ENCODE measurements around the gene KANK3. TPM values are rescaled to one million over a fixed set of nuclear protein-coding genes. Genes with fewer than 3 reads are reported as not detected.

Gene KANK3
- total and polyA plus RNA-seq, 9 of the 15 experiments (the other 6 are each of a cell fraction or from before 2014, with no cell fraction given) = 0.03 to 0.40 (median 0.08) TPM; not detected in 6

- TF ChIP-seq YY1 (IDR thresholded peaks at IDR 0.05; ENCODE audit: borderline replicate concordance in 1 of 3, control insufficient read depth in 1 of 3, extremely low read depth in 1 of 3, insufficient read depth in 3 of 3, insufficient read length in 1 of 3, insufficient replicate concordance in 2 of 3, low read depth in 1 of 3, low read length in 2 of 3) (peak in 2 of 3 experiments; percentile 8 to 66), L3MBTL2 (IDR thresholded peaks at IDR 0.05) (no peak), ZNF274 (IDR thresholded peaks at IDR 0.05; ENCODE audit: borderline replicate concordance, low read depth, low read length) (no peak), FOXA3 (CRISPR knock-in tag; conservative IDR thresholded peaks at IDR 0.05 in 1 of 2, IDR thresholded peaks at IDR 0.05 in 1 of 2) (no peak), GABPB1 (CRISPR knock-in tag; IDR thresholded peaks at IDR 0.05) (no peak), RAD21 (CRISPR knock-in tag; conservative IDR thresholded peaks at IDR 0.05 in 1 of 2, IDR thresholded peaks at IDR 0.05 in 1 of 2) (peak in 1 of 2 experiments; percentile 40; a peak in 1 of 4 replicates), BCOR (IDR thresholded peaks at IDR 0.05) (peak; percentile 39; the same call in 1 of the 2 replicates)
Measured at GRCh38 chr19:8373867-8374813, 31.1 kb upstream of the KANK3 start (continued).

Data from K562 (cell line).